Fibroblast of lung (primary cell): Measurements from ENCODE around the gene XPC. TPM values are rescaled to one million over a fixed set of nuclear protein-coding genes. Genes with fewer than 3 reads are reported as not detected.

ENCODE experiments used
- DNase-seq, 2 donors: peaks; one replicate each; pipeline versions ENCODE4 v3.0.0 to v3.0.0-alpha.2; 2010; ENCODE audit warnings: low read depth in 2 of 2
- H2AFZ ChIP-seq: 2 replicates; pipeline ENCODE4 v1.5.1; 2012; ENCODE audit warnings: low read length, control low read depth, inconsistent platforms
- H3K27ac ChIP-seq: 2 replicates; pipeline ENCODE4 v1.5.1; 2011; ENCODE audit warnings: low read length, control low read depth; ENCODE audit not compliant: insufficient read depth
- H3K27me3 ChIP-seq: 2 replicates; pipeline ENCODE4 v1.5.1; 2011; ENCODE audit warnings: mild to moderate bottlenecking, low read length; ENCODE audit not compliant: control insufficient read depth, insufficient read depth
- H3K36me3 ChIP-seq: 2 replicates; pipeline ENCODE4 v1.5.1; 2011; ENCODE audit warnings: low read length; ENCODE audit not compliant: control insufficient read depth, insufficient read depth
- H3K4me1 ChIP-seq: 2 replicates; pipeline ENCODE4 v1.5.1; 2011; ENCODE audit warnings: low read length; ENCODE audit not compliant: control insufficient read depth, insufficient read depth; ENCODE audit errors: extremely low read depth
- H3K4me2 ChIP-seq: 2 replicates; pipeline ENCODE4 v1.5.1; 2011; ENCODE audit warnings: low read length, control low read depth; ENCODE audit not compliant: insufficient read depth; ENCODE audit errors: extremely low read depth
- H3K4me3 ChIP-seq, 4 experiments: fragments of 200-600 bp in 1 of 4; sonication (generic) in 1 of 4; replicated peaks in 1 of 4; 2 replicates each; pipeline ENCODE4 v1.5.1; 2011 to 2016; ENCODE audit warnings: low read length in 4 of 4, low read depth in 3 of 4, mild to moderate bottlenecking in 3 of 4, control low read depth in 2 of 4, inconsistent platforms in 1 of 4, mixed read lengths in 1 of 4; ENCODE audit not compliant: insufficient read depth in 1 of 4; ENCODE audit errors: control extremely low read depth in 1 of 4
- H3K79me2 ChIP-seq: 2 replicates; pipeline ENCODE4 v1.5.1; 2012; ENCODE audit warnings: mild to moderate bottlenecking, low read length, inconsistent platforms; ENCODE audit not compliant: control insufficient read depth, insufficient read depth
- H3K9ac ChIP-seq: 2 replicates; pipeline ENCODE4 v1.5.1; 2011; ENCODE audit warnings: mild to moderate bottlenecking, low read length, control low read depth; ENCODE audit not compliant: insufficient read depth
- H3K9me3 ChIP-seq: 2 replicates; pipeline ENCODE4 v1.5.1; 2012; ENCODE audit warnings: low read depth, low read length; ENCODE audit not compliant: control insufficient read depth, insufficient read depth
- H4K20me1 ChIP-seq: 2 replicates; pipeline ENCODE4 v1.5.1; 2011; ENCODE audit warnings: low read length; ENCODE audit not compliant: control insufficient read depth, insufficient read depth; ENCODE audit errors: extremely low read depth
- EZH2 ChIP-seq: IDR thresholded peaks from 2 replicates; pipeline ENCODE4 v1.5.1; 2012; ENCODE audit warnings: low read length, control low read depth, mild to moderate bottlenecking; ENCODE audit errors: missing control alignments
- polyA plus RNA-seq, 2 donors: library from polyadenylated mRNA; depleted of rRNA in 1 of 2; stranded (reverse) in 1 of 2; unstranded in 1 of 2; fragments of >200 nt; gene quantifications; 2 replicates each; pipeline ENCODE4 v1.2.1, GENCODE V29; 2011 to 2012; ENCODE audit warnings: missing spikeins in 1 of 2
- total RNA-seq: library from RNA; depleted of rRNA; stranded (reverse); fragments of >200 nt; gene quantifications from 2 replicates; pipeline ENCODE4 v1.2.1, GENCODE V29; 2014
- TF ChIP-seq, protein P1 (sequence below), 2 donors: IDR thresholded peaks in 1 of 2; conservative IDR thresholded peaks in 1 of 2; 1 replicate in 1 of 2; 2 replicates in 1 of 2; pipeline ENCODE4 v1.5.1; 2011 to 2012; ENCODE audit warnings: low read length in 2 of 2, control low read depth in 1 of 2, inconsistent platforms in 1 of 2, low read depth in 1 of 2, mild to moderate bottlenecking in 1 of 2

The XPC gene
- total and polyA plus RNA-seq, 2 donors (not counting 1 experiment from before 2014, with no cell fraction given) = 18.4 to 95.6 TPM

GRCh38 chr3:14152963-14153355 lies 25.4 kb downstream of the XPC start:
- no peaks in the 10 kb centered on the region for H4K20me1 ChIP-seq
- H3K27me3 ChIP-seq = no peaks in the 10 kb centered on the region
- H3K27ac ChIP-seq = no peak overlapping the region
- H3K9me3 ChIP-seq = no peaks in the 10 kb centered on the region
- no peak overlapping the region for H3K4me3 ChIP-seq
- H3K4me2 ChIP-seq = no peak overlapping the region
- no peak overlapping the region for H2AFZ ChIP-seq
- DNase-seq = no peak
- no peak for TF ChIP-seq EZH2
- TF ChIP-seq, protein P1, sequence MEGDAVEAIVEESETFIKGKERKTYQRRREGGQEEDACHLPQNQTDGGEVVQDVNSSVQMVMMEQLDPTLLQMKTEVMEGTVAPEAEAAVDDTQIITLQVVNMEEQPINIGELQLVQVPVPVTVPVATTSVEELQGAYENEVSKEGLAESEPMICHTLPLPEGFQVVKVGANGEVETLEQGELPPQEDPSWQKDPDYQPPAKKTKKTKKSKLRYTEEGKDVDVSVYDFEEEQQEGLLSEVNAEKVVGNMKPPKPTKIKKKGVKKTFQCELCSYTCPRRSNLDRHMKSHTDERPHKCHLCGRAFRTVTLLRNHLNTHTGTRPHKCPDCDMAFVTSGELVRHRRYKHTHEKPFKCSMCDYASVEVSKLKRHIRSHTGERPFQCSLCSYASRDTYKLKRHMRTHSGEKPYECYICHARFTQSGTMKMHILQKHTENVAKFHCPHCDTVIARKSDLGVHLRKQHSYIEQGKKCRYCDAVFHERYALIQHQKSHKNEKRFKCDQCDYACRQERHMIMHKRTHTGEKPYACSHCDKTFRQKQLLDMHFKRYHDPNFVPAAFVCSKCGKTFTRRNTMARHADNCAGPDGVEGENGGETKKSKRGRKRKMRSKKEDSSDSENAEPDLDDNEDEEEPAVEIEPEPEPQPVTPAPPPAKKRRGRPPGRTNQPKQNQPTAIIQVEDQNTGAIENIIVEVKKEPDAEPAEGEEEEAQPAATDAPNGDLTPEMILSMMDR (conservative IDR thresholded peaks at IDR 0.05 in 1 of 2, IDR thresholded peaks at IDR 0.05 in 1 of 2; ENCODE audit: low read depth in 1 of 2, low read length in 2 of 2) = no peak
- H3K36me3 ChIP-seq = peaks cover 28% of the 10 kb centered on the region
- no peaks in the 10 kb centered on the region for H3K4me1 ChIP-seq
- H3K79me2 ChIP-seq = no peaks in the 10 kb centered on the region
- H3K9ac ChIP-seq = no peak overlapping the region

DNA sequence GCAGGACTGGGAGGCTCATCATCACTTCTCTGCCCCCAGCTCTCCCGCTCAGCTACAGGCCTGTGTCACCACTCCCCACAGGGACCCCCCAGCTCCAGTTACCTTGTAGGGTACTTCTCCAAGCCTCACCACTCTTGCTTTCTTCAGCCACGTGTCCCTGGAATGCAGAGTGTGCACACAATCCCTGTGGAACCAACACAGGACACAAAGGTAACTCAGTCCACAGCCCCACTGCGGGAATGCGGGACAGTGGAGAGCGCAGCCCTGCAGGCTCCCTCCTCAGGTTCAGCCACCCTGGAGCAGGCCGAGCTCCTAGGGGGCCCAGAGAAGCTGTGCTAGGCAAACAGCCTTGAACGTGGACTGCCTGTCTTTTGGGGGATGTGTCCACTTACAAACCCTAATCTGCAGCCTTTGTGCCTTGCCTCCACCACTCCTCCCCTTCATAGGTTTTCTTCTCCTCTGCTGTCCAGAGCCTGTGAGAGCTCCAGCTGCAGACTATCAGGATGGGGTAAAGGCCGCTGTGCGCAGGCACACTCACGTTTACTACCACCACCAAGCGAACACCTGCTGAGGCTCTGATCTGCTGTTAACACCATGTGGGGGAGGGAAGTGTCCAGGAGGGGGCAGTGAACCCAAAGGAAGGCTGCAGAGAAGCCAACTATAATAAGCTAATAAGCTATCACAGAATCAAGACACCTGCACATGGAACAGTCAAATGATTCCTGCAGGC lies 26.0 kb downstream of the XPC start:
- Histone ChIP-seq H3K9me3 (no peaks in the 10 kb centered on the region), H3K4me2 (no peak overlapping the region), H3K27me3 (no peaks in the 10 kb centered on the region), H3K4me1 (no peaks in the 10 kb centered on the region), H3K36me3 (peaks cover 28% of the 10 kb centered on the region), H3K27ac (no peak overlapping the region), H4K20me1 (no peaks in the 10 kb centered on the region), H3K79me2 (no peaks in the 10 kb centered on the region), H2AFZ (no peak overlapping the region), H3K9ac (no peak overlapping the region), H3K4me3 (no peak overlapping the region)
- no peak for DNase-seq
- TF ChIP-seq, protein P1 (conservative IDR thresholded peaks at IDR 0.05 in 1 of 2, IDR thresholded peaks at IDR 0.05 in 1 of 2; ENCODE audit: low read depth in 1 of 2, low read length in 2 of 2) = peak in 1 of 2 donors; percentile 27
- TF ChIP-seq EZH2 = no peak

DNA sequence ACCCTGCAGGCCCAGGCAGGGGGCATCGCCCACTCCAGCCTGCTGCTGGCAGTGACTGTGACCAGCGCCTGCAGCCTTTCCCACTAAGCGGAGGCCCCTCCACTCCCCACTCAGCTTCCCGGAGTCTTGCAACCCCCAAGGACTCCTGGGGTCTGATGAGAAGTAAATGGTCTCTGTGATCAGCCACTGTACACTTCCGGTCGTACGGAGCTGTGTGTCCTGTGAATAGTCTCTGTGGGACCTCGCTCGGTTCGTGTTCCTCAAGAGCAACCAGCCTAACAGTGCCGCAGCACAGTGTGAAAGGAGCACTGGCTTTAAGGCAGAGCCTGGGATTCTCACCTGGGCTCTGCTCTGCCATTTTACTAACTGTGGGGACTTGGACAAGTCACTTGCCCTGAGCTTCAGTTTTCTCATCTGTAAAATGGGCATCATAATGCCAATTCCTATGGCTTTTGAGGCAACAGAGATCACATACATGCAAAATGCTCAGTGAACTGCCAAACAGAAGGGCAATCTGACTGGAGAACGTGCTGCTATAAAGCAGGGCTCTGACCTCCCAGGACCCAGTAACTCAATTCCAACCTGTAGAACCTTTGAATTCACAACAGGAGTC lies 26.8 kb downstream of the XPC start:
- Histone ChIP-seq H3K79me2 (no peaks in the 10 kb centered on the region), H3K4me3 (no peak overlapping the region), H3K27me3 (no peaks in the 10 kb centered on the region), H3K9ac (no peak overlapping the region), H3K27ac (no peak overlapping the region), H2AFZ (no peak overlapping the region), H3K36me3 (peaks cover 29% of the 10 kb centered on the region), H3K4me1 (peaks cover 2% of the 10 kb centered on the region), H3K9me3 (no peaks in the 10 kb centered on the region), H3K4me2 (no peak overlapping the region), H4K20me1 (no peaks in the 10 kb centered on the region)
- no peak for DNase-seq
- TF ChIP-seq EZH2 = no peak
- TF ChIP-seq, protein P1 (conservative IDR thresholded peaks at IDR 0.05 in 1 of 2, IDR thresholded peaks at IDR 0.05 in 1 of 2; ENCODE audit: low read depth in 1 of 2, low read length in 2 of 2) = no peak
